ENCODE measurements around the gene SPECC1L.

GRCh38 chr22:24414523-24414922 lies 143.9 kb downstream of the SPECC1L start:
- TF ChIP-seq, protein P1, sequence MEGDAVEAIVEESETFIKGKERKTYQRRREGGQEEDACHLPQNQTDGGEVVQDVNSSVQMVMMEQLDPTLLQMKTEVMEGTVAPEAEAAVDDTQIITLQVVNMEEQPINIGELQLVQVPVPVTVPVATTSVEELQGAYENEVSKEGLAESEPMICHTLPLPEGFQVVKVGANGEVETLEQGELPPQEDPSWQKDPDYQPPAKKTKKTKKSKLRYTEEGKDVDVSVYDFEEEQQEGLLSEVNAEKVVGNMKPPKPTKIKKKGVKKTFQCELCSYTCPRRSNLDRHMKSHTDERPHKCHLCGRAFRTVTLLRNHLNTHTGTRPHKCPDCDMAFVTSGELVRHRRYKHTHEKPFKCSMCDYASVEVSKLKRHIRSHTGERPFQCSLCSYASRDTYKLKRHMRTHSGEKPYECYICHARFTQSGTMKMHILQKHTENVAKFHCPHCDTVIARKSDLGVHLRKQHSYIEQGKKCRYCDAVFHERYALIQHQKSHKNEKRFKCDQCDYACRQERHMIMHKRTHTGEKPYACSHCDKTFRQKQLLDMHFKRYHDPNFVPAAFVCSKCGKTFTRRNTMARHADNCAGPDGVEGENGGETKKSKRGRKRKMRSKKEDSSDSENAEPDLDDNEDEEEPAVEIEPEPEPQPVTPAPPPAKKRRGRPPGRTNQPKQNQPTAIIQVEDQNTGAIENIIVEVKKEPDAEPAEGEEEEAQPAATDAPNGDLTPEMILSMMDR (IDR thresholded peaks at IDR 0.05; ENCODE audit: borderline replicate concordance, extremely low read depth, low read length, poor library complexity, severe bottlenecking), result no peak
- TF ChIP-seq EZH2 (IDR thresholded peaks at IDR 0.05; ENCODE audit: borderline replicate concordance, low read depth, low read length, severe bottlenecking), result no peak
